Adipocyte (in vitro differentiated cells): Measurements from ENCODE around the gene TTC14.

Experiments used
- DNase-seq: peaks from one replicate; pipeline ENCODE4 v3.0.0-alpha.2; 2015; ENCODE audit warnings: low read depth
- H3K27me3 ChIP-seq: replicated peaks from 2 replicates; pipeline ENCODE4 v1.7.0; 2013; ENCODE audit warnings: mild to moderate bottlenecking, low read length, moderate library complexity; ENCODE audit not compliant: control insufficient read depth, insufficient read depth
- H3K36me3 ChIP-seq: 2 replicates; pipeline ENCODE4 v1.7.0; 2013; ENCODE audit warnings: low read length, mild to moderate bottlenecking, moderate library complexity; ENCODE audit not compliant: control insufficient read depth, insufficient read depth, severe bottlenecking
- H3K4me1 ChIP-seq: 2 replicates; pipeline ENCODE4 v1.7.0; 2013; ENCODE audit warnings: mild to moderate bottlenecking, low read length, moderate library complexity; ENCODE audit not compliant: control insufficient read depth, insufficient read depth
- H3K4me3 ChIP-seq: 2 replicates; pipeline ENCODE4 v1.7.0; 2013; ENCODE audit warnings: mild to moderate bottlenecking, low read length, moderate library complexity
- H3K9ac ChIP-seq: 2 replicates; pipeline ENCODE4 v1.7.0; 2013; ENCODE audit warnings: mild to moderate bottlenecking, low read length, moderate library complexity
- H3K9me3 ChIP-seq: 2 replicates; pipeline ENCODE4 v1.7.0; 2013; ENCODE audit warnings: mild to moderate bottlenecking, low read length, moderate library complexity; ENCODE audit not compliant: control insufficient read depth

TTC14 gene

GRCh38 chr3:180633722-180634121 is 31.8 kb downstream of the TTC14 start:
- Histone ChIP-seq H3K36me3 (no peaks in the 10 kb centered on the region), H3K4me3 (no peak overlapping the region), H3K4me1 (no peaks in the 10 kb centered on the region), H3K9ac (no peak overlapping the region), H3K27me3 (no peaks in the 10 kb centered on the region), H3K9me3 (no peaks in the 10 kb centered on the region)
- no peak for DNase-seq

DNA sequence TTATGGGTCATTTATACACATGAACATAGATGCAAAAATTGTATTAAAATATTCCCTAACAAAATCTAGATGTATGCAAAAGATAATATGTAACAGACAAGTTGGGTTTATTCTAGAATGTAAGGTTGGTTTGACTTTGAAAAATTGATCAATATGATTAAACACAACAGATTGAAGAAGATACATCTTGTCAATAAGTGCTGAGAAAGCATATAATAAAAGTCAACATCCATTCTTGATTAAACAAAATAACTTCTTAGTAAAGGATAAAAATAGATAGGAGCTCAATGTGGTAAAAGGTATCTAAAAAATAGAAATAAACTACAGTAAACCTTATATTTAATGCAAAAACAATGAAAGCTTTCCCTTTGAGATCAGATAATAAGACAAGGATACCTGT is 39.0 kb downstream of the TTC14 start:
- no peaks in the 10 kb centered on the region for H3K27me3 ChIP-seq
- H3K9ac ChIP-seq = no peak overlapping the region
- no peak for DNase-seq
- H3K4me3 ChIP-seq = no peak overlapping the region
- no peaks in the 10 kb centered on the region for H3K9me3 ChIP-seq
- H3K4me1 ChIP-seq = no peaks in the 10 kb centered on the region
- no peaks in the 10 kb centered on the region for H3K36me3 ChIP-seq

DNA sequence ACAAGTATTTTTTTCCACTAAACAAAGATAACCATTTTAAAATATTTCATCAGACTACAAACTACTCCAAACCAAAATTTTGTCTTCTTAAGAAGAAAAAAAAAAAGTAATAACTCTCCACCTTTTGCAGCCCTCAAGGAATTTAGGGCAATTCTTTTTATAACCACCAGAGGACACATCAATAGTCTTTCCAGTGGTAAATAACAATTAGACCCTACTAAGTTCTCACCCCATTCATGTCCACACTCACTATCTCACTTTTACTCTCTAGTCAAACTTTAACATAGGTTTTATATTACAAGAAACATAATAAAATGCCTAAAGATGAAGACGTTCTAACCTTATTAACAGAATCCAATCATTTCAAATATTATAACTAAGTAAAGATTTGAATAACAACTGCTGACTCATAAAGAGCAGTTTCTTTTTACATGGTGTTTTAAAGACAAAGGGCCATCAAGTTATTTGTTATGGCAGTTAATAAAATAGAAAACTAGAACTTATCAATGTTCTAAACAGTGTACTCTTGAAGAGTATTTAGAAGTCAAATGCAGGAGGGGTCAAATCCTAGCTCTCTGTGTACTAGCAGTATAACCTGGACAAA is 44.3 kb downstream of the TTC14 start:
- no peak overlapping the region for H3K9ac ChIP-seq
- no peak for DNase-seq

DNA sequence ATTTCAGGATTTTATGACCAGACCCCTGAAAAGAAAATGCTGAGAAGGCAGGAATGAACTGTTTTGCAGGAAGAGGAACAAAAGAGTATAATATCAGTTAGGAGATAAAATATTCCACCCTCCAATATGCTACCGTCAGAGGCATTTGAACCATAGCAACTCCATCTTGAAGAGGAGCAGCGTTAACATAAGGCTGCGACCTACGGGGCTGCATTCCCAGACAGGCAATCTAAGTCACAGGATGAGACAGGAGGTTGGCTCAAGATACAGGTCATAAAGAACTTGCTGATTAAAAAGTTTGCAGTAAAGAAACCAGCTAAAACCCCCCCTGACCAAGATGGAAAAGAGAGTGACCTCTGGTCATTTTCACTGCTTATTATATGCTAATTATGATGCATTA is 54.4 kb downstream of the TTC14 start:
- Histone ChIP-seq H3K9ac (no peak overlapping the region), H3K36me3 (no peaks in the 10 kb centered on the region), H3K4me1 (no peaks in the 10 kb centered on the region), H3K4me3 (no peak overlapping the region), H3K9me3 (no peaks in the 10 kb centered on the region), H3K27me3 (no peaks in the 10 kb centered on the region)
- DNase-seq = no peak

More for the DNA sequence above, 44.3 kb downstream of the TTC14 start:
- H3K27me3 ChIP-seq = no peaks in the 10 kb centered on the region
- H3K36me3 ChIP-seq = no peaks in the 10 kb centered on the region
- no peak overlapping the region for H3K4me3 ChIP-seq
- H3K4me1 ChIP-seq = no peaks in the 10 kb centered on the region
- H3K9me3 ChIP-seq = no peaks in the 10 kb centered on the region

GRCh38 chr3:180657094-180657493 is 55.1 kb downstream of the TTC14 start:
- Histone ChIP-seq H3K27me3 (no peaks in the 10 kb centered on the region), H3K4me3 (no peak overlapping the region), H3K36me3 (no peaks in the 10 kb centered on the region), H3K9ac (no peak overlapping the region), H3K4me1 (no peaks in the 10 kb centered on the region), H3K9me3 (no peaks in the 10 kb centered on the region)
- DNase-seq = no peak
